MM.1S (cell line): ENCODE data around the gene LDLRAD4.

Source experiments
- CTCF ChIP-seq: fragments of 300-600 bp; sonication (generic); IDR thresholded peaks from 2 replicates; pipeline ENCODE4 v1.5.1; 2016; ENCODE audit warnings: antibody characterized with exemption, low read length, mixed read lengths
- EZH2phosphoT487 ChIP-seq: fragments of 300-600 bp; sonication (generic); IDR thresholded peaks from 2 replicates; pipeline ENCODE4 v1.6.1; 2018; ENCODE audit warnings: antibody characterized with exemption, low read length

DNA sequence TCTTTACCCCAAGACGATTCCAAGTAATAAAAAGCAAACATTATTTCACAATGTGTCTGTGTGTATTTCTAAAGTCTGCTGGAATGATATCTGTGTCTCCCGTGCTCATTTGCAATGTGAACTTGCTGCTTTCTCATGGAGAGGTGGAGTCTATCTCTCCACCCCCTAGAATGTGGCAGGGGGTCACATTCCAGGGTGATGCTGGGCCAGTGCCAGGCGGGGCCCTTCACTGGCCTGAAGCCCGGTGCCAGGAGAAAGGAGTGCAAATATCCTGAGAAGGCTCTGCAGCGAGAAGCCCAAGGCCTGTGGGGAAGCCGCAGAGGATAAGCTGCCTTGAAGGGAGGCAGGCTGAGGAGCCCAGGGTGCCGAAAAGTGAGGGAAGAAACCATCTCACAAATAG is 26.8 kb upstream of the LDLRAD4 start:
- no peak for TF ChIP-seq EZH2phosphoT487
- no peak for TF ChIP-seq CTCF
